Smooth muscle cell (in vitro differentiated cells): Measurements from ENCODE around the gene OGFR. TPM values are rescaled to one million over a fixed set of nuclear protein-coding genes. Genes with fewer than 3 reads are reported as not detected.
A peak's percentile ranks its signal among the peaks of the same experiment; 100 is the strongest.

Experiments
- DNase-seq: peaks from one replicate; lab custom pipeline; 2025; ENCODE audit not compliant: unreplicated experiment; lab: John Stamatoyannopoulos, UW
- H2AFZ ChIP-seq: fragments of 200-600 bp; sonication (generic); 2 replicates; pipeline ENCODE4 v1.6.0; 2016; ENCODE audit warnings: antibody characterized with exemption, low read depth, mild to moderate bottlenecking
- H3F3A ChIP-seq: fragments of 200-600 bp; sonication (generic); 2 replicates; pipeline ENCODE4 v1.6.0; 2017; ENCODE audit warnings: antibody characterized with exemption, low read depth
- H3K27ac ChIP-seq: fragments of 200-600 bp; sonication (generic); 2 replicates; pipeline ENCODE4 v1.5.1; 2016; ENCODE audit warnings: low read depth, mild to moderate bottlenecking
- H3K27me3 ChIP-seq: fragments of 200-600 bp; sonication (generic); 2 replicates; pipeline ENCODE4 v1.6.1; 2016; ENCODE audit warnings: low read depth, mild to moderate bottlenecking
- H3K36me3 ChIP-seq: fragments of 200-600 bp; sonication (generic); 2 replicates; pipeline ENCODE4 v1.5.1; 2016; ENCODE audit warnings: low read depth
- H3K4me1 ChIP-seq: fragments of 200-600 bp; sonication (generic); 2 replicates; pipeline ENCODE4 v1.5.1; 2016; ENCODE audit warnings: low read depth
- H3K4me2 ChIP-seq: fragments of 200-600 bp; sonication (generic); 2 replicates; pipeline ENCODE4 v1.6.0; 2016; ENCODE audit warnings: mild to moderate bottlenecking
- H3K4me3 ChIP-seq: fragments of 200-600 bp; sonication (generic); 2 replicates; pipeline ENCODE4 v1.5.1; 2016; ENCODE audit warnings: mild to moderate bottlenecking
- H3K79me2 ChIP-seq: fragments of 200-600 bp; sonication (generic); 2 replicates; pipeline ENCODE4 v1.6.0; 2016; ENCODE audit warnings: low read depth, mild to moderate bottlenecking
- H3K9ac ChIP-seq: fragments of 200-600 bp; sonication (generic); 2 replicates; pipeline ENCODE4 v1.6.0; 2016; ENCODE audit warnings: low read depth
- H3K9me3 ChIP-seq: fragments of 200-600 bp; sonication (generic); replicated peaks from 2 replicates; pipeline ENCODE4 v1.5.1; 2016; ENCODE audit warnings: low read depth
- H4K20me1 ChIP-seq: fragments of 200-600 bp; sonication (generic); 2 replicates; pipeline ENCODE4 v1.6.0; 2016; ENCODE audit warnings: low read depth
- CTCF ChIP-seq: fragments of 200-600 bp; sonication (generic); IDR thresholded peaks from 2 replicates; pipeline ENCODE4 v1.5.1; 2017; ENCODE audit warnings: borderline replicate concordance, mild to moderate bottlenecking, antibody characterized with exemption; ENCODE audit not compliant: insufficient read depth, poor library complexity, severe bottlenecking
- WGBS: methylation state at CpG from one replicate; pipeline ENCODE4 v1.1.7; 2016; ENCODE audit warnings: low lambda C conversion rate; 5-methylcytosine and 5-hydroxymethylcytosine counted together
- polyA plus RNA-seq: library from polyadenylated mRNA; unstranded; fragments of >200 nt; fragmentation: Nextera tagmentation; extraction: Ambion mirVana; gene quantifications from 2 replicates; pipeline ENCODE4 v1.2.1, GENCODE V29; 2016
- total RNA-seq: library from RNA; depleted of rRNA; stranded (reverse); fragments of >200 nt; gene quantifications from 2 replicates; pipeline ENCODE4 v1.2.3, GENCODE V29; 2014

Gene OGFR
- total and polyA plus RNA-seq, 2 experiments from 2014 or later: 24.4 to 53.2 TPM

DNA sequence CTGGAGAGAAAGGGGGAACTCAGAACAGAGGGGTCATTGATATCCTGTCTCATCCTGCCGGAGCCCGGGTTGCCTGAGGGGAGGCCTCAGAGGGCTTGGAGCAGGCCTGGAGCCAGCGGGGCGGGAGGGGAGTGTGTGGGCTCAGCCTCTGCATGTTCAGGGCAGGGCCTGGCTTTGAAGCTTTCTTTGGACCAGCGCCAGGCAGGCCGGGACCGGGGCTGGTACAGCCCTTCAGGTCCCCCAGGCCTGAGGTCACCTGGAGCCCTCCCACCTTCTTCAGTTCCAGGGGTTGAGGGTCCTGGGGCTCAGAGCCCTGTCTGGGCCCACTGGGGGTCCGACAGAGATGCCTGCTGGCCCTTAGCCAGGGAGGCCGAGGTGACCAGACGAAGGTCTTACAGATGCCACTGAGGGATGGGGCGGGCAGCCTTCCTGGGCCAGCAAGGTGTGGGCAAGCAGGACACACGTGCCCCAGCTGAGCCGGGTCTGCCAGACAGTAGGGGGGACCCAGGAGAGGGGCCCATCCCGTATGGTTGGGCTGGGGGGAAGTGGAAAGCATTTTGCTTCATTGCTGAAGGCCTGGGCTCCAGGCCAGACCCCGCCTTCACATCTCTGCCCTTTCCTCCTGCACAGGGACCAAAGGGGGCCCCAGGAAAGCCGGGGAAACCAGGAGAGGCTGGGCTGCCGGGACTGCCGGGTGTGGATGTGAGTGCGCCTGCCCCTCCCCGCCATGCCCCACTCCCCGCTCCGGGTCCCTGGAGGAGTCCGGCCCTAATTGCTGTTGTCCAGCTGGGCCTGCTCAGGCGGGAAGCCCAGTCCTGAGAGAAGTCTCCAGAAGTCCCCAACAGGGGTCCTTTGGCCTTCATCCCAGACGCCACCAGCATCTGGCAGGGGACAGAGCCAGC, 14.2 kb downstream of the OGFR start:
- H3K4me2 ChIP-seq: peak overlapping the region; percentile 99
- H2AFZ ChIP-seq: no peak overlapping the region
- no peaks in the 10 kb centered on the region for H3K79me2 ChIP-seq

DNA sequence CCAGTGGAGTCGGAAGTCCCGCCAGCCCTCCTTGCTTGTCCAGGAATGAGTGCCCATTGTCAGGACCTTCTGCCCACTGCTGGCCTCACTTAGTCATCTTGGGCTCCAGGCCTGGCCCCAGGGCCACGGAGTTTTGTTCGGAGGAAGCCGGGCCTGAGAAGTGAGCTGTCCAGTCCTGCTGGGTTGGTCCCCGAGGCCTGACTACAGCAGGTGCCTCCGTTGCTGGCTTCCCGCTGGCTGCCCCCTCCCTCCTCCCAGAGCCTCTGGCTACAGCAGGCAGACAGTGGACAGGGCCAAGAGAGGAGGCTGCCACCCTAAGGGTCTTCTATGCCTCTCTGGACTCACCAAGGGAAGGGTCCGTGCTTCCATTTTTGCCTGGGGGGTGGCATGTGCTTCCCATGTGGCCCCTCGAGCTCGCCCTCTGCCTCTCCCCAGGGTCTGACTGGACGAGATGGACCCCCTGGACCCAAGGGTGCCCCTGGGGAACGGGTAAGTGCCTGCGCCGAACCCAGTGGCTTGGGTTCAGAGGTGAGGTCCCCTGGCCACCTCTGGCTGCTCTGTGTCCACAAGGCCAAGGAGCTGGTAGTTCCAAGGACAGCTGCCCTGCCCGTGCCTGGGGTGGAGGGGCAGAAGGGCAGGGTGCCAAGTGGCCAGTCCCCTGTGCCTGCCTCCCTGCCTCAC, 15.0 kb downstream of the OGFR start:
- no peak overlapping the region for H3K4me3 ChIP-seq
- DNase-seq: no peak
- no peaks in the 10 kb centered on the region for H3K27me3 ChIP-seq
- H3K27ac ChIP-seq: no peak overlapping the region
- no peak overlapping the region for H3K9ac ChIP-seq
- no peaks in the 10 kb centered on the region for H3K79me2 ChIP-seq
- no peaks in the 10 kb centered on the region for H4K20me1 ChIP-seq
- H3K36me3 ChIP-seq: no peaks in the 10 kb centered on the region
- H3F3A ChIP-seq: peaks cover 13% of the 10 kb centered on the region
- no peak for TF ChIP-seq CTCF
- no peak overlapping the region for H2AFZ ChIP-seq
- peaks cover 37% of the 10 kb centered on the region for H3K4me1 ChIP-seq
- H3K9me3 ChIP-seq: no peaks in the 10 kb centered on the region
- H3K4me2 ChIP-seq: peak overlapping the region; percentile 99
- WGBS: 81% methylated on average over 16 of the region's 16 CpGs

More for the DNA sequence above, 14.2 kb downstream of the OGFR start:
- H3K27ac ChIP-seq: no peak overlapping the region
- peaks cover 35% of the 10 kb centered on the region for H3K4me1 ChIP-seq
- H3K4me3 ChIP-seq: no peak overlapping the region
- 42% methylated on average over 18 of the region's 25 CpGs for WGBS
- no peaks in the 10 kb centered on the region for H3K9me3 ChIP-seq
- no peak overlapping the region for H3K9ac ChIP-seq
- H4K20me1 ChIP-seq: no peaks in the 10 kb centered on the region
- peak; percentile 53 for DNase-seq
- peaks cover 13% of the 10 kb centered on the region for H3F3A ChIP-seq
- no peaks in the 10 kb centered on the region for H3K27me3 ChIP-seq
- no peaks in the 10 kb centered on the region for H3K36me3 ChIP-seq
- no peak for TF ChIP-seq CTCF

DNA sequence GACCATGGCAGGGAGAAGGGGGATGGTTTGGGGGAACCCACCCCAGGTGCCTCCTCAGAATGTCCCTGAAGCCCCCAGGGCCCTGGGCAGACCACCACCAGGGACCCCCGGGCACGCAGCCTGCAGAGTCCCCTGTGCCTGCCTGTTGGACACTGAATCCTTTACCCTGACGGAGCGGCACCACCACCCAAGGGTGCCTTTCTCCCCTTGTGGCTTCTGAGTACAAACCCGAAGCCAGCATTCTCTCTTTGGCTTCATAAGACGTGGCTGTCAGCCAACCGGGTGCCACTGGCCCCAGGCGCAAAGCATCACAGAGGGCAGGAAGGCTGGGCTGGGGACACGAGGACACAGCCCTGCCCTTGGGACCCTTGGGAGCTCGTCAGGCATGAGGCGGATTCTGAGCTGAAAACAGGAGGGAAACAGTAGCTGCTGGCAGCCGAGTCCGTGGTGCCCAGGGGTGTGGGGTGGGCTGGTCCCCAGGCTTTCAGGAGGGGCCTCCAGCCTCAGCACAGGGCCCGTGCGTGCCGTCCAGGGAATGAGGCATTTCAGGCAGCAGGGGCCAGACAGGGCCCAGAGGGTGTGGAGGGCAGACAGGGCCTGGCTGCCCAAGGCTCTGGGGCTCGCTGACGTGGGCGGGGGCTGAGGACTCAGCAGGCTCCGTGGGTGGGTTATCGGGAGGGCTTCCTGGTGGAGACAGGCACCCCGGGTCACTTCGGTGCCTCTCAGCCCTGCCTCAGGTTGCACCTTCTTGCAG, 15.8 kb downstream of the OGFR start:
- no peak overlapping the region for H3K4me3 ChIP-seq
- H3K27ac ChIP-seq: no peak overlapping the region
- no peak overlapping the region for H3K9ac ChIP-seq
- WGBS: 79% methylated on average over 20 of the region's 23 CpGs
- H3F3A ChIP-seq: peaks cover 13% of the 10 kb centered on the region
- no peaks in the 10 kb centered on the region for H3K36me3 ChIP-seq
- H3K4me2 ChIP-seq: no peak overlapping the region
- TF ChIP-seq CTCF: no peak
- H3K4me1 ChIP-seq: peaks cover 34% of the 10 kb centered on the region
- H4K20me1 ChIP-seq: no peaks in the 10 kb centered on the region
- no peak for DNase-seq
- no peaks in the 10 kb centered on the region for H3K79me2 ChIP-seq
- H3K9me3 ChIP-seq: no peaks in the 10 kb centered on the region
- H3K27me3 ChIP-seq: no peaks in the 10 kb centered on the region
- H2AFZ ChIP-seq: no peak overlapping the region
